ENCODE measurements around the gene HELZ2.

The HELZ2 gene

GRCh38 chr20:63548542-63548941 lies 25.5 kb downstream of the HELZ2 start:
- no peak for DNase-seq

- no peak for DNase-seq
Measured at GRCh38 chr20:63547725-63548480, 26.1 kb downstream of the HELZ2 start, which contains the start of gene SRMS. TSS of gene SRMS (minus strand) at chr20:63547749. CDS start at chr20:63547463, 286 bp downstream.

- DNase-seq, result no peak
Measured at GRCh38 chr20:63546956-63547724, 26.9 kb downstream of the HELZ2 start.

- DNase-seq, result no peak
Measured at GRCh38 chr20:63546256-63546955, 27.6 kb downstream of the HELZ2 start.

- DNase-seq, result no peak
Measured at GRCh38 chr20:63545814-63546213, 28.2 kb downstream of the HELZ2 start.

GRCh38 chr20:63544958-63545516 lies 29.0 kb downstream of the HELZ2 start:
- no peak for DNase-seq

GRCh38 chr20:63544241-63544957 lies 29.6 kb downstream of the HELZ2 start:
- DNase-seq, result no peak

GRCh38 chr20:63543733-63544132 lies 30.3 kb downstream of the HELZ2 start:
- DNase-seq, result no peak

- DNase-seq, result no peak
Measured at GRCh38 chr20:63543131-63543530, 30.9 kb downstream of the HELZ2 start.

- no peak for DNase-seq
Measured at GRCh38 chr20:63542696-63543095, 31.3 kb downstream of the HELZ2 start.

- no peak for DNase-seq
Measured at GRCh38 chr20:63542031-63542559, 31.9 kb downstream of the HELZ2 start.

- DNase-seq, result no peak
Measured at GRCh38 chr20:63541371-63541770, 32.7 kb downstream of the HELZ2 start.

- DNase-seq, result peak; percentile 16
Measured at GRCh38 chr20:63540417-63541186, 33.4 kb downstream of the HELZ2 start.

- no peak for DNase-seq
Measured at GRCh38 chr20:63539441-63540370, 34.3 kb downstream of the HELZ2 start.

- no peak for DNase-seq
Measured at GRCh38 chr20:63539092-63539430, 35.0 kb downstream of the HELZ2 start.

GRCh38 chr20:63538204-63539091 lies 35.6 kb downstream of the HELZ2 start:
- DNase-seq, result no peak

- peak; percentile 46 for DNase-seq
Measured at GRCh38 chr20:63537525-63538203, 36.4 kb downstream of the HELZ2 start.

- DNase-seq, result no peak
Measured at GRCh38 chr20:63536997-63537524, 37.0 kb downstream of the HELZ2 start, which contains the start of gene PTK6. TSS of gene PTK6 (minus strand) at chr20:63537376. CDS start at chr20:63537314, 62 bp downstream.

Data from NCI-H1092 treated with DMSO at 0.1 percent for 48 hours (cell line).